Natural killer cell treated with Interleukin-12 subunit alpha and Interleukin-12 subunit beta and Interleukin-15 and Interleukin-18, amount 100 ng/mL, for 72 hours (primary cell): ENCODE data around the gene ORMDL2. TPM values are rescaled to one million over a fixed set of nuclear protein-coding genes. Genes with fewer than 3 reads are reported as not detected.
"Not testable (repeated sequence)": the region's sequence is repeated elsewhere in the genome, so short reads cannot be mapped to it uniquely, and the experiment has no call there.

Experiments used
- ATAC-seq, 2 donors: fragments of 150-1000 bp; cut with Tn5 transposase in 1 of 2; sonication (Bioruptor Pico), chemical (Tn5 transposase) in 1 of 2; 2 replicates each; pipeline ENCODE4 v1.10.0; 2021
- DNase-seq: peaks from one replicate; pipeline ENCODE4 v3.0.0; 2022; ENCODE audit warnings: low spot score
- H3K27ac Mint-ChIP-seq, 2 donors: 1 replicate in 1 of 2; 2 replicates in 1 of 2; pipeline ENCODE4 v1.8.0; 2022; ENCODE audit warnings: mixed read lengths in 2 of 2, mild to moderate bottlenecking in 1 of 2, moderate library complexity in 1 of 2
- H3K27me3 Mint-ChIP-seq, 2 donors: 1 replicate in 1 of 2; 2 replicates in 1 of 2; pipeline ENCODE4 v1.8.0; 2022; ENCODE audit warnings: mixed read lengths in 2 of 2
- H3K36me3 Mint-ChIP-seq: one replicate; pipeline ENCODE4 v1.8.0; 2022; ENCODE audit warnings: mixed read lengths
- H3K4me1 Mint-ChIP-seq, 2 donors: 1 replicate in 1 of 2; 2 replicates in 1 of 2; pipeline ENCODE4 v1.8.0; 2022; ENCODE audit warnings: low read depth in 2 of 2, mixed read lengths in 2 of 2, mild to moderate bottlenecking in 1 of 2
- H3K4me3 Mint-ChIP-seq: one replicate; pipeline ENCODE4 v1.8.0; 2022; ENCODE audit warnings: mixed read lengths
- H3K9me3 Mint-ChIP-seq: 2 replicates; pipeline ENCODE4 v1.8.0; 2022; ENCODE audit warnings: mixed read lengths
- total RNA-seq, 2 donors: library from RNA; stranded (reverse); gene quantifications; one replicate each; pipeline ENCODE4 v1.2.3, GENCODE V29; 2022

The ORMDL2 gene
- total RNA-seq, 2 donors from 2014 or later: 36.9 to 56.7 TPM

- Mint-ChIP-seq H3K36me3 (no peaks in the 10 kb centered on the region), H3K4me3 (no peak overlapping the region), H3K27ac (no peak overlapping the region), H3K9me3 (no peaks in the 10 kb centered on the region), H3K27me3 (peaks cover 17 to 20% of the 10 kb centered on the region in 2 donors), H3K4me1 (peaks cover 0 to 4% of the 10 kb centered on the region in 2 donors)
- DNase-seq: no peak
- ATAC-seq: no peak
Measured at GRCh38 chr12:55850401-55850800, 32.6 kb downstream of the ORMDL2 start.

GRCh38 chr12:55850893-55851292 is 33.1 kb downstream of the ORMDL2 start:
- Mint-ChIP-seq H3K9me3 (no peaks in the 10 kb centered on the region), H3K27me3 (peaks cover 17 to 20% of the 10 kb centered on the region in 2 donors), H3K4me1 (peaks cover 0 to 4% of the 10 kb centered on the region in 2 donors), H3K27ac (no peak overlapping the region), H3K36me3 (no peaks in the 10 kb centered on the region), H3K4me3 (no peak overlapping the region)
- ATAC-seq (no peak), DNase-seq (no peak)

GRCh38 chr12:55852740-55853139 is 34.9 kb downstream of the ORMDL2 start:
- Mint-ChIP-seq H3K27ac (no peak overlapping the region), H3K4me1 (no peaks in the 10 kb centered on the region), H3K4me3 (no peak overlapping the region), H3K27me3 (peaks cover 13 to 17% of the 10 kb centered on the region in 2 donors), H3K36me3 (no peaks in the 10 kb centered on the region), H3K9me3 (no peaks in the 10 kb centered on the region)
- ATAC-seq (no peak), DNase-seq (no peak)

GRCh38 chr12:55861396-55861795 is 43.6 kb downstream of the ORMDL2 start:
- Mint-ChIP-seq H3K9me3 (no peaks in the 10 kb centered on the region), H3K4me3 (no peak overlapping the region), H3K27me3 (peaks cover 0 to 3% of the 10 kb centered on the region in 2 donors), H3K27ac (no peak overlapping the region), H3K36me3 (no peaks in the 10 kb centered on the region), H3K4me1 (no peaks in the 10 kb centered on the region)
- ATAC-seq (no peak), DNase-seq (no peak)

GRCh38 chr12:55861871-55862270 is 44.0 kb downstream of the ORMDL2 start:
- Mint-ChIP-seq H3K9me3 (no peaks in the 10 kb centered on the region), H3K4me1 (no peaks in the 10 kb centered on the region), H3K27ac (no peak overlapping the region), H3K27me3 (peaks cover 0 to 3% of the 10 kb centered on the region in 2 donors), H3K36me3 (no peaks in the 10 kb centered on the region), H3K4me3 (no peak overlapping the region)
- no peak for DNase-seq
- no peak for ATAC-seq

- peaks cover 0 to 3% of the 10 kb centered on the region in 2 donors for H3K27me3 Mint-ChIP-seq
- H3K9me3 Mint-ChIP-seq: no peaks in the 10 kb centered on the region
- no peaks in the 10 kb centered on the region for H3K4me1 Mint-ChIP-seq
- ATAC-seq: no peak
- no peak overlapping the region for H3K27ac Mint-ChIP-seq
- H3K4me3 Mint-ChIP-seq: no peak overlapping the region
- DNase-seq: no peak
- H3K36me3 Mint-ChIP-seq: no peaks in the 10 kb centered on the region
Measured at GRCh38 chr12:55862286-55862685, 44.4 kb downstream of the ORMDL2 start.

- H3K27me3 Mint-ChIP-seq, H3K36me3 Mint-ChIP-seq, H3K9me3 Mint-ChIP-seq, ATAC-seq, H3K4me3 Mint-ChIP-seq, H3K27ac Mint-ChIP-seq, DNase-seq, H3K4me1 Mint-ChIP-seq: not testable (repeated sequence)
Measured at GRCh38 chr12:55862931-55863330, 45.1 kb downstream of the ORMDL2 start.

GRCh38 chr12:55865327-55865726 is 47.5 kb downstream of the ORMDL2 start:
- no peak overlapping the region for H3K4me3 Mint-ChIP-seq

GRCh38 chr12:55866454-55867004 is 48.7 kb downstream of the ORMDL2 start:
- not testable (repeated sequence) for H3K36me3 Mint-ChIP-seq, ATAC-seq, H3K27ac Mint-ChIP-seq, H3K27me3 Mint-ChIP-seq, H3K4me3 Mint-ChIP-seq, H3K4me1 Mint-ChIP-seq, H3K9me3 Mint-ChIP-seq, DNase-seq

More at GRCh38 chr12:55865327-55865726, 47.5 kb downstream of the ORMDL2 start:
- Mint-ChIP-seq H3K27ac (no peak overlapping the region), H3K9me3 (no peaks in the 10 kb centered on the region), H3K36me3 (no peaks in the 10 kb centered on the region), H3K4me1 (no peaks in the 10 kb centered on the region), H3K27me3 (no peaks in the 10 kb centered on the region)
- ATAC-seq (no peak), DNase-seq (no peak)

Other genes with a start within 250 kb of the ORMDL2 start
- gene OR2AP1, start 245.6 kb upstream of the ORMDL2 start, total RNA-seq: not detected
- not detected for gene OR10P1, start 181.1 kb upstream of the ORMDL2 start, total RNA-seq
- gene ITGA7, start 110.1 kb upstream of the ORMDL2 start, total RNA-seq: 1 to 10 TPM; 2.1 to 4.2 TPM
- 10 to 100 TPM; 54.8 to 85.8 TPM for gene BLOC1S1, start 102.0 kb upstream of the ORMDL2 start, total RNA-seq
- gene RDH5, start 97.6 kb upstream of the ORMDL2 start, total RNA-seq: 10 to 100 TPM; 10.2 to 11.7 TPM
- gene CD63, start 89.0 kb upstream of the ORMDL2 start, total RNA-seq: 100 to 1,000 TPM; 263 to 327 TPM
- gene GDF11, start 74.9 kb upstream of the ORMDL2 start, total RNA-seq: 10 to 100 TPM in 1 of 2 donors, 1 to 10 TPM in 1; 5.0 to 18.4 TPM
- 10 to 100 TPM; 68.0 to 74.9 TPM for gene SARNP, start 317 bp upstream of the ORMDL2 start, total RNA-seq
- gene DNAJC14, start 11.5 kb downstream of the ORMDL2 start, total RNA-seq: 10 to 100 TPM; 38.8 to 40.0 TPM
- under 1 TPM in 1 of 2 donors, not detected in 1; 0.24 TPM for gene MMP19, start 24.9 kb downstream of the ORMDL2 start, total RNA-seq
- 10 to 100 TPM; 31.6 to 34.0 TPM for gene PYM1, start 109.9 kb downstream of the ORMDL2 start, total RNA-seq
- gene DGKA, start 113.1 kb downstream of the ORMDL2 start, total RNA-seq: 100 to 1,000 TPM in 1 of 2 donors, 10 to 100 TPM in 1; 81.9 to 168 TPM
- under 1 TPM in 1 of 2 donors, not detected in 1; 0.40 TPM for gene PMEL, start 148.0 kb downstream of the ORMDL2 start, total RNA-seq
- 100 to 1,000 TPM in 1 of 2 donors, 10 to 100 TPM in 1; 72.3 to 178 TPM for gene CDK2, start 148.8 kb downstream of the ORMDL2 start, total RNA-seq
- 10 to 100 TPM; 39.2 to 68.1 TPM for gene RAB5B, start 156.0 kb downstream of the ORMDL2 start, total RNA-seq
- 10 to 100 TPM; 12.2 to 17.6 TPM for gene SUOX, start 179.2 kb downstream of the ORMDL2 start, total RNA-seq
- gene IKZF4, start 203.0 kb downstream of the ORMDL2 start, total RNA-seq: 10 to 100 TPM; 11.7 to 12.0 TPM
- 10 to 100 TPM; 24.6 to 48.3 TPM for gene RPS26, start 223.9 kb downstream of the ORMDL2 start, total RNA-seq